ENCODE data around the gene SRMS.

DNA sequence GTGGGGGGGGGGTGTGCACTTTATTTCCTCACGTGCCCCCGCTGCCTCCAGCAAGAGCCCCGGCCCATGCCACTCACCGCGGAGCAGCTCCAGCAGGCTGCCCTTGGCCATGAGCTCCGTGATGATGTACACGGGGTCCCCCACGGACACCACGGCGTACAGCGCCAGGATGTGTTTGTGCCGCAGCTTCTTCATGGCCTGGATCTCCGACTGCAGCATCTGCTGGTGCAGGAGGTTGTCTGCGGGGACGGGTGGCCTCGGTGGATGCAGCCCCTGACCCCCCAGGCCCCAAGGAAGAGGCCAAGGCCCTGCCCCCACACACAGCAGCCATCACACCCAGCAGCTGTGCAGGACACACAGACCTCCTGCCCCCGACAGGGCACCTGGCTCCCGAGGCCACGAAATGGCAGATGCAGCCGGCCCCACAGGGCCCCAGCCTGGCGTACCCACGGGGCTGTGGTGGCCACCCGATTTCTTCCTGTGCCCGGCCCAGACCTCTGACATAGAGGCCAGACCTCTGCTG is 15.0 kb downstream of the SRMS start:
- TF ChIP-seq, protein P1, sequence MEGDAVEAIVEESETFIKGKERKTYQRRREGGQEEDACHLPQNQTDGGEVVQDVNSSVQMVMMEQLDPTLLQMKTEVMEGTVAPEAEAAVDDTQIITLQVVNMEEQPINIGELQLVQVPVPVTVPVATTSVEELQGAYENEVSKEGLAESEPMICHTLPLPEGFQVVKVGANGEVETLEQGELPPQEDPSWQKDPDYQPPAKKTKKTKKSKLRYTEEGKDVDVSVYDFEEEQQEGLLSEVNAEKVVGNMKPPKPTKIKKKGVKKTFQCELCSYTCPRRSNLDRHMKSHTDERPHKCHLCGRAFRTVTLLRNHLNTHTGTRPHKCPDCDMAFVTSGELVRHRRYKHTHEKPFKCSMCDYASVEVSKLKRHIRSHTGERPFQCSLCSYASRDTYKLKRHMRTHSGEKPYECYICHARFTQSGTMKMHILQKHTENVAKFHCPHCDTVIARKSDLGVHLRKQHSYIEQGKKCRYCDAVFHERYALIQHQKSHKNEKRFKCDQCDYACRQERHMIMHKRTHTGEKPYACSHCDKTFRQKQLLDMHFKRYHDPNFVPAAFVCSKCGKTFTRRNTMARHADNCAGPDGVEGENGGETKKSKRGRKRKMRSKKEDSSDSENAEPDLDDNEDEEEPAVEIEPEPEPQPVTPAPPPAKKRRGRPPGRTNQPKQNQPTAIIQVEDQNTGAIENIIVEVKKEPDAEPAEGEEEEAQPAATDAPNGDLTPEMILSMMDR (IDR thresholded peaks at IDR 0.05) = no peak
- no peak for TF ChIP-seq POLR2A (IDR thresholded peaks at IDR 0.05)
